ENCODE data around the gene FAM193B. TPM values are rescaled to one million over a fixed set of nuclear protein-coding genes. Genes with fewer than 3 reads are reported as not detected.
A peak's percentile ranks its signal among the peaks of the same experiment; 100 is the strongest.

FAM193B gene
- total and polyA plus RNA-seq, 9 of the 15 experiments (the other 6 are each of a cell fraction or from before 2014, with no cell fraction given) = 4.4 to 76.4 (median 37.3) TPM

GRCh38 chr5:177516601-177517568, 37.5 kb downstream of the FAM193B start, which contains the start of gene DDX41 (continued):
- TF ChIP-seq, protein P1, sequence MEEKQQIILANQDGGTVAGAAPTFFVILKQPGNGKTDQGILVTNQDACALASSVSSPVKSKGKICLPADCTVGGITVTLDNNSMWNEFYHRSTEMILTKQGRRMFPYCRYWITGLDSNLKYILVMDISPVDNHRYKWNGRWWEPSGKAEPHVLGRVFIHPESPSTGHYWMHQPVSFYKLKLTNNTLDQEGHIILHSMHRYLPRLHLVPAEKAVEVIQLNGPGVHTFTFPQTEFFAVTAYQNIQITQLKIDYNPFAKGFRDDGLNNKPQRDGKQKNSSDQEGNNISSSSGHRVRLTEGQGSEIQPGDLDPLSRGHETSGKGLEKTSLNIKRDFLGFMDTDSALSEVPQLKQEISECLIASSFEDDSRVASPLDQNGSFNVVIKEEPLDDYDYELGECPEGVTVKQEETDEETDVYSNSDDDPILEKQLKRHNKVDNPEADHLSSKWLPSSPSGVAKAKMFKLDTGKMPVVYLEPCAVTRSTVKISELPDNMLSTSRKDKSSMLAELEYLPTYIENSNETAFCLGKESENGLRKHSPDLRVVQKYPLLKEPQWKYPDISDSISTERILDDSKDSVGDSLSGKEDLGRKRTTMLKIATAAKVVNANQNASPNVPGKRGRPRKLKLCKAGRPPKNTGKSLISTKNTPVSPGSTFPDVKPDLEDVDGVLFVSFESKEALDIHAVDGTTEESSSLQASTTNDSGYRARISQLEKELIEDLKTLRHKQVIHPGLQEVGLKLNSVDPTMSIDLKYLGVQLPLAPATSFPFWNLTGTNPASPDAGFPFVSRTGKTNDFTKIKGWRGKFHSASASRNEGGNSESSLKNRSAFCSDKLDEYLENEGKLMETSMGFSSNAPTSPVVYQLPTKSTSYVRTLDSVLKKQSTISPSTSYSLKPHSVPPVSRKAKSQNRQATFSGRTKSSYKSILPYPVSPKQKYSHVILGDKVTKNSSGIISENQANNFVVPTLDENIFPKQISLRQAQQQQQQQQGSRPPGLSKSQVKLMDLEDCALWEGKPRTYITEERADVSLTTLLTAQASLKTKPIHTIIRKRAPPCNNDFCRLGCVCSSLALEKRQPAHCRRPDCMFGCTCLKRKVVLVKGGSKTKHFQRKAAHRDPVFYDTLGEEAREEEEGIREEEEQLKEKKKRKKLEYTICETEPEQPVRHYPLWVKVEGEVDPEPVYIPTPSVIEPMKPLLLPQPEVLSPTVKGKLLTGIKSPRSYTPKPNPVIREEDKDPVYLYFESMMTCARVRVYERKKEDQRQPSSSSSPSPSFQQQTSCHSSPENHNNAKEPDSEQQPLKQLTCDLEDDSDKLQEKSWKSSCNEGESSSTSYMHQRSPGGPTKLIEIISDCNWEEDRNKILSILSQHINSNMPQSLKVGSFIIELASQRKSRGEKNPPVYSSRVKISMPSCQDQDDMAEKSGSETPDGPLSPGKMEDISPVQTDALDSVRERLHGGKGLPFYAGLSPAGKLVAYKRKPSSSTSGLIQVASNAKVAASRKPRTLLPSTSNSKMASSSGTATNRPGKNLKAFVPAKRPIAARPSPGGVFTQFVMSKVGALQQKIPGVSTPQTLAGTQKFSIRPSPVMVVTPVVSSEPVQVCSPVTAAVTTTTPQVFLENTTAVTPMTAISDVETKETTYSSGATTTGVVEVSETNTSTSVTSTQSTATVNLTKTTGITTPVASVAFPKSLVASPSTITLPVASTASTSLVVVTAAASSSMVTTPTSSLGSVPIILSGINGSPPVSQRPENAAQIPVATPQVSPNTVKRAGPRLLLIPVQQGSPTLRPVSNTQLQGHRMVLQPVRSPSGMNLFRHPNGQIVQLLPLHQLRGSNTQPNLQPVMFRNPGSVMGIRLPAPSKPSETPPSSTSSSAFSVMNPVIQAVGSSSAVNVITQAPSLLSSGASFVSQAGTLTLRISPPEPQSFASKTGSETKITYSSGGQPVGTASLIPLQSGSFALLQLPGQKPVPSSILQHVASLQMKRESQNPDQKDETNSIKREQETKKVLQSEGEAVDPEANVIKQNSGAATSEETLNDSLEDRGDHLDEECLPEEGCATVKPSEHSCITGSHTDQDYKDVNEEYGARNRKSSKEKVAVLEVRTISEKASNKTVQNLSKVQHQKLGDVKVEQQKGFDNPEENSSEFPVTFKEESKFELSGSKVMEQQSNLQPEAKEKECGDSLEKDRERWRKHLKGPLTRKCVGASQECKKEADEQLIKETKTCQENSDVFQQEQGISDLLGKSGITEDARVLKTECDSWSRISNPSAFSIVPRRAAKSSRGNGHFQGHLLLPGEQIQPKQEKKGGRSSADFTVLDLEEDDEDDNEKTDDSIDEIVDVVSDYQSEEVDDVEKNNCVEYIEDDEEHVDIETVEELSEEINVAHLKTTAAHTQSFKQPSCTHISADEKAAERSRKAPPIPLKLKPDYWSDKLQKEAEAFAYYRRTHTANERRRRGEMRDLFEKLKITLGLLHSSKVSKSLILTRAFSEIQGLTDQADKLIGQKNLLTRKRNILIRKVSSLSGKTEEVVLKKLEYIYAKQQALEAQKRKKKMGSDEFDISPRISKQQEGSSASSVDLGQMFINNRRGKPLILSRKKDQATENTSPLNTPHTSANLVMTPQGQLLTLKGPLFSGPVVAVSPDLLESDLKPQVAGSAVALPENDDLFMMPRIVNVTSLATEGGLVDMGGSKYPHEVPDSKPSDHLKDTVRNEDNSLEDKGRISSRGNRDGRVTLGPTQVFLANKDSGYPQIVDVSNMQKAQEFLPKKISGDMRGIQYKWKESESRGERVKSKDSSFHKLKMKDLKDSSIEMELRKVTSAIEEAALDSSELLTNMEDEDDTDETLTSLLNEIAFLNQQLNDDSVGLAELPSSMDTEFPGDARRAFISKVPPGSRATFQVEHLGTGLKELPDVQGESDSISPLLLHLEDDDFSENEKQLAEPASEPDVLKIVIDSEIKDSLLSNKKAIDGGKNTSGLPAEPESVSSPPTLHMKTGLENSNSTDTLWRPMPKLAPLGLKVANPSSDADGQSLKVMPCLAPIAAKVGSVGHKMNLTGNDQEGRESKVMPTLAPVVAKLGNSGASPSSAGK (IDR thresholded peaks at IDR 0.05) = no peak
- TF ChIP-seq NUFIP1 (IDR thresholded peaks at IDR 0.05; ENCODE audit: partially characterized antibody) (no peak), ZNF263 (CRISPR knock-in tag; IDR thresholded peaks at IDR 0.05; ENCODE audit: borderline replicate concordance) (no peak; the same call in 1 of the 2 replicates), SRSF3 (IDR thresholded peaks at IDR 0.05; ENCODE audit: insufficient read depth, low read length) (no peak), ZNF76 (CRISPR knock-in tag; IDR thresholded peaks at IDR 0.05; ENCODE audit: borderline replicate concordance) (peak; percentile 83; the same call in 1 of the 2 replicates), BRD4 (IDR thresholded peaks at IDR 0.05) (no peak), FIP1L1 (IDR thresholded peaks at IDR 0.05; ENCODE audit: low read depth, low read length, poor library complexity, severe bottlenecking) (peak; percentile 43), ZNF354B (CRISPR knock-in tag; IDR thresholded peaks at IDR 0.05) (no peak), ERF (CRISPR knock-in tag; IDR thresholded peaks at IDR 0.05) (peak; percentile 91), ZNF133 (CRISPR knock-in tag; IDR thresholded peaks at IDR 0.05) (0 out of 2 replicates have a peak, but pooled peaks have one; percentile 25), GATA2 (CRISPR knock-in tag; IDR thresholded peaks at IDR 0.05) (peak; percentile 99), SREBF1 (IDR thresholded peaks at IDR 0.05; ENCODE audit: borderline replicate concordance, low read depth, low read length) (0 out of 2 replicates have a peak, but pooled peaks have one; percentile 13), PML (IDR thresholded peaks at IDR 0.05; ENCODE audit: low read length) (peak; percentile 36)
- TF ChIP-seq, protein P2, sequence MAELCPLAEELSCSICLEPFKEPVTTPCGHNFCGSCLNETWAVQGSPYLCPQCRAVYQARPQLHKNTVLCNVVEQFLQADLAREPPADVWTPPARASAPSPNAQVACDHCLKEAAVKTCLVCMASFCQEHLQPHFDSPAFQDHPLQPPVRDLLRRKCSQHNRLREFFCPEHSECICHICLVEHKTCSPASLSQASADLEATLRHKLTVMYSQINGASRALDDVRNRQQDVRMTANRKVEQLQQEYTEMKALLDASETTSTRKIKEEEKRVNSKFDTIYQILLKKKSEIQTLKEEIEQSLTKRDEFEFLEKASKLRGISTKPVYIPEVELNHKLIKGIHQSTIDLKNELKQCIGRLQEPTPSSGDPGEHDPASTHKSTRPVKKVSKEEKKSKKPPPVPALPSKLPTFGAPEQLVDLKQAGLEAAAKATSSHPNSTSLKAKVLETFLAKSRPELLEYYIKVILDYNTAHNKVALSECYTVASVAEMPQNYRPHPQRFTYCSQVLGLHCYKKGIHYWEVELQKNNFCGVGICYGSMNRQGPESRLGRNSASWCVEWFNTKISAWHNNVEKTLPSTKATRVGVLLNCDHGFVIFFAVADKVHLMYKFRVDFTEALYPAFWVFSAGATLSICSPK (IDR thresholded peaks at IDR 0.05; ENCODE audit: borderline replicate concordance) = no peak

Measured in K562 (cell line).